Activated naive CD8-positive, alpha-beta T cell treated with anti-CD3 and anti-CD28 coated beads for 36 hours (primary cell): ENCODE measurements around the gene SYCE3. TPM values are rescaled to one million over a fixed set of nuclear protein-coding genes. Genes with fewer than 3 reads are reported as not detected.
A peak's percentile ranks its signal among the peaks of the same experiment; 100 is the strongest.

Experiments
- DNase-seq: peaks from one replicate; pipeline ENCODE4 v3.0.0; 2021
- H3K27ac Mint-ChIP-seq: one replicate; pipeline ENCODE4 v1.8.0; 2022; ENCODE audit warnings: mild to moderate bottlenecking, moderate library complexity, mixed read lengths
- H3K27me3 Mint-ChIP-seq: one replicate; pipeline ENCODE4 v1.8.0; 2022; ENCODE audit warnings: mild to moderate bottlenecking, mixed read lengths
- H3K36me3 Mint-ChIP-seq: one replicate; pipeline ENCODE4 v1.8.0; 2021; ENCODE audit warnings: mild to moderate bottlenecking, mixed read lengths
- H3K4me1 Mint-ChIP-seq: one replicate; pipeline ENCODE4 v1.8.0; 2021; ENCODE audit warnings: mixed read lengths
- H3K4me3 Mint-ChIP-seq: one replicate; pipeline ENCODE4 v1.8.0; 2022; ENCODE audit warnings: mild to moderate bottlenecking, moderate library complexity, mixed read lengths
- H3K9me3 Mint-ChIP-seq: one replicate; pipeline ENCODE4 v1.8.0; 2022; ENCODE audit warnings: mixed read lengths
- total RNA-seq, 2 experiments: library from RNA; stranded (reverse); gene quantifications; one replicate each; pipeline ENCODE4 v1.2.3, GENCODE V29; 2021

SYCE3 gene
- total RNA-seq, 2 experiments from 2014 or later, result 1.3 to 1.9 TPM

GRCh38 chr22:50556703-50557102, 6.0 kb downstream of the SYCE3 start:
- Mint-ChIP-seq H3K4me3 (no peak overlapping the region), H3K27ac (no peak overlapping the region), H3K9me3 (no peaks in the 10 kb centered on the region), H3K4me1 (peaks cover 3% of the 10 kb centered on the region), H3K27me3 (no peaks in the 10 kb centered on the region), H3K36me3 (no peaks in the 10 kb centered on the region)
- DNase-seq, result no peak

- peaks cover 11% of the 10 kb centered on the region for H3K4me1 Mint-ChIP-seq
- DNase-seq, result no peak
- no peak overlapping the region for H3K4me3 Mint-ChIP-seq
Measured at GRCh38 chr22:50553310-50553709, 9.4 kb downstream of the SYCE3 start.

GRCh38 chr22:50551160-50551752, 11.5 kb downstream of the SYCE3 start:
- Mint-ChIP-seq H3K4me3 (no peak overlapping the region), H3K27me3 (no peaks in the 10 kb centered on the region), H3K27ac (no peak overlapping the region), H3K36me3 (peaks cover 11% of the 10 kb centered on the region), H3K4me1 (peaks cover 15% of the 10 kb centered on the region), H3K9me3 (no peaks in the 10 kb centered on the region)
- no peak for DNase-seq

More at GRCh38 chr22:50553310-50553709, 9.4 kb downstream of the SYCE3 start:
- peaks cover 11% of the 10 kb centered on the region for H3K36me3 Mint-ChIP-seq
- H3K27ac Mint-ChIP-seq, result no peak overlapping the region
- H3K27me3 Mint-ChIP-seq, result no peaks in the 10 kb centered on the region
- no peaks in the 10 kb centered on the region for H3K9me3 Mint-ChIP-seq

GRCh38 chr22:50550395-50550794, 12.3 kb downstream of the SYCE3 start:
- no peaks in the 10 kb centered on the region for H3K9me3 Mint-ChIP-seq
- no peaks in the 10 kb centered on the region for H3K27me3 Mint-ChIP-seq
- peaks cover 23% of the 10 kb centered on the region for H3K4me1 Mint-ChIP-seq
- H3K36me3 Mint-ChIP-seq, result peaks cover 11% of the 10 kb centered on the region
- DNase-seq, result no peak
- peak overlapping the region; percentile 82 for H3K4me3 Mint-ChIP-seq
- peak overlapping the region; percentile 68 for H3K27ac Mint-ChIP-seq

GRCh38 chr22:50548921-50549790, 13.6 kb downstream of the SYCE3 start:
- H3K27me3 Mint-ChIP-seq, result no peaks in the 10 kb centered on the region
- peak overlapping the region; percentile 82 for H3K4me3 Mint-ChIP-seq
- H3K4me1 Mint-ChIP-seq, result peaks cover 35% of the 10 kb centered on the region
- peak overlapping the region; percentile 89 for H3K27ac Mint-ChIP-seq
- H3K9me3 Mint-ChIP-seq, result no peaks in the 10 kb centered on the region
- H3K36me3 Mint-ChIP-seq, result peaks cover 11% of the 10 kb centered on the region
- DNase-seq, result no peak

GRCh38 chr22:50548040-50548920, 14.4 kb downstream of the SYCE3 start:
- Mint-ChIP-seq H3K36me3 (peaks cover 11% of the 10 kb centered on the region), H3K4me3 (peak overlapping the region; percentile 81), H3K9me3 (no peaks in the 10 kb centered on the region), H3K27me3 (no peaks in the 10 kb centered on the region), H3K27ac (peak overlapping the region; percentile 84), H3K4me1 (peaks cover 38% of the 10 kb centered on the region)
- peak; percentile 69 for DNase-seq

GRCh38 chr22:50547263-50547985, 15.3 kb downstream of the SYCE3 start:
- Mint-ChIP-seq H3K4me3 (peak overlapping the region; percentile 81), H3K27me3 (no peaks in the 10 kb centered on the region), H3K27ac (peak overlapping the region; percentile 86), H3K4me1 (peaks cover 41% of the 10 kb centered on the region), H3K36me3 (peaks cover 14% of the 10 kb centered on the region), H3K9me3 (peaks cover 2% of the 10 kb centered on the region)
- DNase-seq, result no peak

- Mint-ChIP-seq H3K36me3 (peaks cover 21% of the 10 kb centered on the region), H3K4me3 (peak overlapping the region; percentile 53), H3K27ac (peak overlapping the region; percentile 89), H3K9me3 (peaks cover 4% of the 10 kb centered on the region), H3K4me1 (peaks cover 49% of the 10 kb centered on the region), H3K27me3 (no peaks in the 10 kb centered on the region)
- DNase-seq, result no peak
Measured at GRCh38 chr22:50546326-50547262, 16.1 kb downstream of the SYCE3 start.

GRCh38 chr22:50545522-50546325, 17.0 kb downstream of the SYCE3 start, which contains the start of gene KLHDC7B:
Gene KLHDC7B (plus strand): TSS chr22:50545899. CDS start chr22:50546244, 345 bp downstream.
- Mint-ChIP-seq H3K4me1 (peaks cover 56% of the 10 kb centered on the region), H3K9me3 (peaks cover 4% of the 10 kb centered on the region), H3K27ac (peak within 1 kb of the TSS; percentile 89), H3K27me3 (no peaks in the 10 kb centered on the region), H3K4me3 (peak within 1 kb of the TSS; percentile 62), H3K36me3 (peaks cover 26% of the 10 kb centered on the region)
- DNase-seq, result peak; percentile 53

- peaks cover 4% of the 10 kb centered on the region for H3K9me3 Mint-ChIP-seq
- H3K27ac Mint-ChIP-seq, result peak overlapping the region; percentile 89
- no peaks in the 10 kb centered on the region for H3K27me3 Mint-ChIP-seq
- peak; percentile 33 for DNase-seq
- H3K4me1 Mint-ChIP-seq, result peaks cover 54% of the 10 kb centered on the region
- H3K36me3 Mint-ChIP-seq, result peaks cover 22% of the 10 kb centered on the region
- peak overlapping the region; percentile 48 for H3K4me3 Mint-ChIP-seq
Measured at GRCh38 chr22:50544746-50545253, 17.9 kb downstream of the SYCE3 start.

- H3K4me1 Mint-ChIP-seq, result peaks cover 58% of the 10 kb centered on the region
- H3K9me3 Mint-ChIP-seq, result peaks cover 4% of the 10 kb centered on the region
- DNase-seq, result peak; percentile 91
- H3K4me3 Mint-ChIP-seq, result peak overlapping the region; percentile 48
- peaks cover 20% of the 10 kb centered on the region for H3K36me3 Mint-ChIP-seq
- peak overlapping the region; percentile 89 for H3K27ac Mint-ChIP-seq
- no peaks in the 10 kb centered on the region for H3K27me3 Mint-ChIP-seq
Measured at GRCh38 chr22:50544078-50544745, 18.5 kb downstream of the SYCE3 start.

GRCh38 chr22:50542416-50542927, 20.2 kb downstream of the SYCE3 start:
- peaks cover 68% of the 10 kb centered on the region for H3K4me1 Mint-ChIP-seq
- H3K36me3 Mint-ChIP-seq, result peaks cover 27% of the 10 kb centered on the region
- peak overlapping the region; percentile 40 for H3K4me3 Mint-ChIP-seq
- no peak for DNase-seq
- H3K27me3 Mint-ChIP-seq, result no peaks in the 10 kb centered on the region
- H3K9me3 Mint-ChIP-seq, result peaks cover 7% of the 10 kb centered on the region
- peak overlapping the region; percentile 98 for H3K27ac Mint-ChIP-seq
